ENCODE measurements around the gene TRMU.

GRCh38 chr22:46368871-46369715 is 33.6 kb downstream of the TRMU start:
- no peak for TF ChIP-seq POLR2A (IDR thresholded peaks at IDR 0.05)
- TF ChIP-seq CTCF (IDR thresholded peaks at IDR 0.05): no peak
- no peak for TF ChIP-seq POLR2AphosphoS5 (IDR thresholded peaks at IDR 0.05)
- TF ChIP-seq EP300 (IDR thresholded peaks at IDR 0.05): no peak
